ENCODE results near the gene SORBS1. TPM values are rescaled to one million over a fixed set of nuclear protein-coding genes. Genes with fewer than 3 reads are reported as not detected.
A peak's percentile ranks its signal among the peaks of the same experiment; 100 is the strongest.

Gene SORBS1
- total RNA-seq, 1 experiment from 2014 or later: 39.9 TPM

DNA sequence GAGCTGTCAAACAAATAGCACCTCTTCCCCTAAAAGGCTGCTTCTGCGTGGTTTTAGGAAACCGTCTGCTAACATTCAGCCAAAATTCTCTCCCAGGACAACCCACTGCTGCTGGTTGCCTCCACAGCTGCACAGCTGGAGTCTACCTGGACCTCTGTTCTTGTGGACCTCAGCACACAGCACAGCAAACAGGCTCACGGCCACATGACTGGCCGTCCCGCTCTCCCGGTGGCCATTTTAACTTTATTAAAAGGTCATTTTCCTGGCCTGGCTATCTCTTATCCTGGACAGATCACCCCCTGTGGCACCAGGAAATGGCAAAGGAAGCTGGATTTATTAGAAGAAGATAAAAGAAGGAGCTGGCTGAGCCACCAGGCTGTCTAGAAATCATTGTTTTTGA is 27.6 kb downstream of the SORBS1 start (continued):
- TF ChIP-seq, protein P1, sequence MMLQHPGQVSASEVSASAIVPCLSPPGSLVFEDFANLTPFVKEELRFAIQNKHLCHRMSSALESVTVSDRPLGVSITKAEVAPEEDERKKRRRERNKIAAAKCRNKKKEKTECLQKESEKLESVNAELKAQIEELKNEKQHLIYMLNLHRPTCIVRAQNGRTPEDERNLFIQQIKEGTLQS (CRISPR knock-in tag; conservative IDR thresholded peaks at IDR 0.05): no peak
- TF ChIP-seq NFYB (CRISPR knock-in tag; conservative IDR thresholded peaks at IDR 0.05; ENCODE audit: low read depth): no peak
- TF ChIP-seq, protein P2, sequence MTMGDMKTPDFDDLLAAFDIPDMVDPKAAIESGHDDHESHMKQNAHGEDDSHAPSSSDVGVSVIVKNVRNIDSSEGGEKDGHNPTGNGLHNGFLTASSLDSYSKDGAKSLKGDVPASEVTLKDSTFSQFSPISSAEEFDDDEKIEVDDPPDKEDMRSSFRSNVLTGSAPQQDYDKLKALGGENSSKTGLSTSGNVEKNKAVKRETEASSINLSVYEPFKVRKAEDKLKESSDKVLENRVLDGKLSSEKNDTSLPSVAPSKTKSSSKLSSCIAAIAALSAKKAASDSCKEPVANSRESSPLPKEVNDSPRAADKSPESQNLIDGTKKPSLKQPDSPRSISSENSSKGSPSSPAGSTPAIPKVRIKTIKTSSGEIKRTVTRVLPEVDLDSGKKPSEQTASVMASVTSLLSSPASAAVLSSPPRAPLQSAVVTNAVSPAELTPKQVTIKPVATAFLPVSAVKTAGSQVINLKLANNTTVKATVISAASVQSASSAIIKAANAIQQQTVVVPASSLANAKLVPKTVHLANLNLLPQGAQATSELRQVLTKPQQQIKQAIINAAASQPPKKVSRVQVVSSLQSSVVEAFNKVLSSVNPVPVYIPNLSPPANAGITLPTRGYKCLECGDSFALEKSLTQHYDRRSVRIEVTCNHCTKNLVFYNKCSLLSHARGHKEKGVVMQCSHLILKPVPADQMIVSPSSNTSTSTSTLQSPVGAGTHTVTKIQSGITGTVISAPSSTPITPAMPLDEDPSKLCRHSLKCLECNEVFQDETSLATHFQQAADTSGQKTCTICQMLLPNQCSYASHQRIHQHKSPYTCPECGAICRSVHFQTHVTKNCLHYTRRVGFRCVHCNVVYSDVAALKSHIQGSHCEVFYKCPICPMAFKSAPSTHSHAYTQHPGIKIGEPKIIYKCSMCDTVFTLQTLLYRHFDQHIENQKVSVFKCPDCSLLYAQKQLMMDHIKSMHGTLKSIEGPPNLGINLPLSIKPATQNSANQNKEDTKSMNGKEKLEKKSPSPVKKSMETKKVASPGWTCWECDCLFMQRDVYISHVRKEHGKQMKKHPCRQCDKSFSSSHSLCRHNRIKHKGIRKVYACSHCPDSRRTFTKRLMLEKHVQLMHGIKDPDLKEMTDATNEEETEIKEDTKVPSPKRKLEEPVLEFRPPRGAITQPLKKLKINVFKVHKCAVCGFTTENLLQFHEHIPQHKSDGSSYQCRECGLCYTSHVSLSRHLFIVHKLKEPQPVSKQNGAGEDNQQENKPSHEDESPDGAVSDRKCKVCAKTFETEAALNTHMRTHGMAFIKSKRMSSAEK (CRISPR knock-in tag; IDR thresholded peaks at IDR 0.05; ENCODE audit: borderline replicate concordance): no peak
- no peak for TF ChIP-seq ZNF317 (CRISPR knock-in tag; IDR thresholded peaks at IDR 0.05; ENCODE audit: borderline replicate concordance, low read depth)
- no peak for TF ChIP-seq TEAD4 (CRISPR knock-in tag; IDR thresholded peaks at IDR 0.05)
- TF ChIP-seq NFATC4 (CRISPR knock-in tag; IDR thresholded peaks at IDR 0.05): no peak
- TF ChIP-seq, protein P3, sequence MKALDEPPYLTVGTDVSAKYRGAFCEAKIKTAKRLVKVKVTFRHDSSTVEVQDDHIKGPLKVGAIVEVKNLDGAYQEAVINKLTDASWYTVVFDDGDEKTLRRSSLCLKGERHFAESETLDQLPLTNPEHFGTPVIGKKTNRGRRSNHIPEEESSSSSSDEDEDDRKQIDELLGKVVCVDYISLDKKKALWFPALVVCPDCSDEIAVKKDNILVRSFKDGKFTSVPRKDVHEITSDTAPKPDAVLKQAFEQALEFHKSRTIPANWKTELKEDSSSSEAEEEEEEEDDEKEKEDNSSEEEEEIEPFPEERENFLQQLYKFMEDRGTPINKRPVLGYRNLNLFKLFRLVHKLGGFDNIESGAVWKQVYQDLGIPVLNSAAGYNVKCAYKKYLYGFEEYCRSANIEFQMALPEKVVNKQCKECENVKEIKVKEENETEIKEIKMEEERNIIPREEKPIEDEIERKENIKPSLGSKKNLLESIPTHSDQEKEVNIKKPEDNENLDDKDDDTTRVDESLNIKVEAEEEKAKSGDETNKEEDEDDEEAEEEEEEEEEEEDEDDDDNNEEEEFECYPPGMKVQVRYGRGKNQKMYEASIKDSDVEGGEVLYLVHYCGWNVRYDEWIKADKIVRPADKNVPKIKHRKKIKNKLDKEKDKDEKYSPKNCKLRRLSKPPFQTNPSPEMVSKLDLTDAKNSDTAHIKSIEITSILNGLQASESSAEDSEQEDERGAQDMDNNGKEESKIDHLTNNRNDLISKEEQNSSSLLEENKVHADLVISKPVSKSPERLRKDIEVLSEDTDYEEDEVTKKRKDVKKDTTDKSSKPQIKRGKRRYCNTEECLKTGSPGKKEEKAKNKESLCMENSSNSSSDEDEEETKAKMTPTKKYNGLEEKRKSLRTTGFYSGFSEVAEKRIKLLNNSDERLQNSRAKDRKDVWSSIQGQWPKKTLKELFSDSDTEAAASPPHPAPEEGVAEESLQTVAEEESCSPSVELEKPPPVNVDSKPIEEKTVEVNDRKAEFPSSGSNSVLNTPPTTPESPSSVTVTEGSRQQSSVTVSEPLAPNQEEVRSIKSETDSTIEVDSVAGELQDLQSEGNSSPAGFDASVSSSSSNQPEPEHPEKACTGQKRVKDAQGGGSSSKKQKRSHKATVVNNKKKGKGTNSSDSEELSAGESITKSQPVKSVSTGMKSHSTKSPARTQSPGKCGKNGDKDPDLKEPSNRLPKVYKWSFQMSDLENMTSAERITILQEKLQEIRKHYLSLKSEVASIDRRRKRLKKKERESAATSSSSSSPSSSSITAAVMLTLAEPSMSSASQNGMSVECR (CRISPR knock-in tag; IDR thresholded peaks at IDR 0.05; ENCODE audit: borderline replicate concordance): no peak
- TF ChIP-seq RELA (CRISPR knock-in tag; IDR thresholded peaks at IDR 0.05; ENCODE audit: borderline replicate concordance): no peak

DNA sequence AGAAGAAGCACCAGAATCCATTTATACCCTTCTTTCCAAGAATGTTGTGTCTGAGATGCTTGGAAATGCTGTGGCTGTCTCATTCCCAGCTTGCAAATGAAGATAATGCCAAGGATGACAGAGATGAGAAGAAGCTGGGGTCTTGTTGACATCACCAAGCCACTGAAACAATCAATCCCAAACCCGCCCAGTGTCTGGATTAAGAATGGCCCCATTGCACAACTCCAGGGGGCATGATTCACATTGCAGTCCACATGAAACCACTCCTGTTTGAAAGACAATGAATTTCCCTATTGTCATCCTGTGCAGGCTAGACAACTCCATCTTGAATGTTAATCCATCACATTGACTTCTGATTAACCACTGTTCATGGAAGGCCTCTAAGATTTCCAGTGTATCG is 28.6 kb downstream of the SORBS1 start:
- H3K4me3 Mint-ChIP-seq: no peak overlapping the region
- TF ChIP-seq ESRRA (CRISPR knock-in tag; IDR thresholded peaks at IDR 0.05; ENCODE audit: borderline replicate concordance) (no peak), NFYB (CRISPR knock-in tag; conservative IDR thresholded peaks at IDR 0.05; ENCODE audit: low read depth) (no peak), ATF1 (CRISPR knock-in tag; IDR thresholded peaks at IDR 0.05) (no peak), SMAD3 (CRISPR knock-in tag; IDR thresholded peaks at IDR 0.05; ENCODE audit: borderline replicate concordance) (no peak)
- TF ChIP-seq, protein P4, sequence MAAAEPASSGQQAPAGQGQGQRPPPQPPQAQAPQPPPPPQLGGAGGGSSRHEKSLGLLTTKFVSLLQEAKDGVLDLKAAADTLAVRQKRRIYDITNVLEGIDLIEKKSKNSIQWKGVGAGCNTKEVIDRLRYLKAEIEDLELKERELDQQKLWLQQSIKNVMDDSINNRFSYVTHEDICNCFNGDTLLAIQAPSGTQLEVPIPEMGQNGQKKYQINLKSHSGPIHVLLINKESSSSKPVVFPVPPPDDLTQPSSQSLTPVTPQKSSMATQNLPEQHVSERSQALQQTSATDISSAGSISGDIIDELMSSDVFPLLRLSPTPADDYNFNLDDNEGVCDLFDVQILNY (CRISPR knock-in tag; IDR thresholded peaks at IDR 0.05): no peak
- DNase-seq (ENCODE audit: low spot score) (no peak), ATAC-seq (no peak)
- H3K27me3 Mint-ChIP-seq (ENCODE audit: low read depth): no peaks in the 10 kb centered on the region
- no peaks in the 10 kb centered on the region for H3K36me3 Mint-ChIP-seq
- peaks cover 57% of the 10 kb centered on the region for H3K4me1 Mint-ChIP-seq
- POLR2A ChIA-PET: no interaction called here
- CTCF ChIA-PET: no interaction called here
- no peaks in the 10 kb centered on the region for H3K9me3 Mint-ChIP-seq
- H3K27ac Mint-ChIP-seq: no peak overlapping the region; the same call in 1 of the 2 replicates

DNA sequence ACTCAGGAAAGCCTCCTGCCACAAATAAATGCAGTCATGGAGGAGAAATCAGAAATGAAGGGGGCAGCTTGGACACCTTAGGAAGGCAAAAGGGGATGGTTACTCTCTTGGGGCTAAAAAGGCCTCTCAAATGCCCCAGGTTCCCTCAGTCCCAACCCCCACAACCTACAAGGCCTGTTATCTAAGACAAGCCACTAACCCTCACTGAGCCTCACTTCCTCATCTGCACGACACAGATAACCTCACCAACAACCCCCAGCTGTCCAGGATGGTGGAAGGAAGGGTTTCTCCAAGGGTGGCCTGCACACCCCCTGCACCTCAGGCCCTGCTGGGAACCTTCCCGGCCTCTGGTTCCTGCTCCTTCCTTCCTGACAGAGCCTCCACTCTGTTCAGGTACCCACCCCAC is 29.2 kb downstream of the SORBS1 start:
- Mint-ChIP-seq H3K9me3 (no peaks in the 10 kb centered on the region), H3K4me1 (peaks cover 54% of the 10 kb centered on the region), H3K27ac (peak overlapping the region; percentile 38; the same call in 1 of the 2 replicates), H3K36me3 (no peaks in the 10 kb centered on the region), H3K27me3 (ENCODE audit: low read depth) (no peaks in the 10 kb centered on the region), H3K4me3 (no peak overlapping the region)
- ChIA-PET CTCF (no interaction called here), POLR2A (no interaction called here)
- TF ChIP-seq OVOL2 (CRISPR knock-in tag; IDR thresholded peaks at IDR 0.05; ENCODE audit: borderline replicate concordance): no peak
- no peak for TF ChIP-seq RELA (CRISPR knock-in tag; IDR thresholded peaks at IDR 0.05; ENCODE audit: borderline replicate concordance)
- no peak for ATAC-seq
- no peak for DNase-seq (ENCODE audit: low spot score)

Data from WTC11 (cell line).